GM19043 (cell line): ENCODE data around the gene IER5L.
"Not testable (repeated sequence)": the region's sequence is repeated elsewhere in the genome, so short reads cannot be mapped to it uniquely, and the experiment has no call there.

Experiments
- ATAC-seq: cut with Tn5 transposase; IDR thresholded peaks from one replicate; pipeline ENCODE4 v1.9.1; 2021; ENCODE audit warnings: low read depth; ENCODE audit not compliant: unreplicated experiment

Gene IER5L

DNA sequence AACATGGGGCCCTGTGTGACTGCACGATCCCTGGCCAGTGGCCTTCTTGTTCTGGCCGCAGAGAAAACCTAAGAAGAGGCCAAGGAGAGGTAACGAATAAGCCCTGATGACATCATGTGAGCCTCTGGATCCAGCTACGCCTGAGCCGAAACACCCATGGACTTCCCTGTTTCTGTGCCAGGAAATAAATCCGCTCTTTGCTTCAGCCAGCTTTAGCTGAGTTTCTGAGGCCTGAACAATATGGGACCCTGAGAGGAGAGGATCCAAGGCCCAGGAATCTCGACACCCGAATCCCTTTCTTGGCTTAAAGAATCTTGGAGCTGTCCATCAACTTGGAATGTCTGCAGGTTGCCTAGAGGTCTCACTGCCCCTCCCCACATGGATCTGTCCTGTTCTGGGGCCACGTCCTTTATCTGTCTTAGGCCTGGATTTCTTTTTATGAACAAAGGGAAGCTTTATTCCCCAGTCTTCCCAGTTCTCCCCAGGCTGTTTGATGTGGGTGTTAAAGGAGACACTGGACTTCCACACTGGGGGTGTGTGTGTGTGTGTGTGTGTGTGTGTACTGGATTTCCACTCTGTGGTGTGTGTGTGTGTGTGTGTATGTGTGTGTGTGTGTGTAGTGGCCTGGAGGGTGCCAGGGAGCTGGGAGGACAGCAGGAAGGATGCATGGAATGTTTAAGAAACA is 13.7 kb downstream of the IER5L start:
- no peak for ATAC-seq

DNA sequence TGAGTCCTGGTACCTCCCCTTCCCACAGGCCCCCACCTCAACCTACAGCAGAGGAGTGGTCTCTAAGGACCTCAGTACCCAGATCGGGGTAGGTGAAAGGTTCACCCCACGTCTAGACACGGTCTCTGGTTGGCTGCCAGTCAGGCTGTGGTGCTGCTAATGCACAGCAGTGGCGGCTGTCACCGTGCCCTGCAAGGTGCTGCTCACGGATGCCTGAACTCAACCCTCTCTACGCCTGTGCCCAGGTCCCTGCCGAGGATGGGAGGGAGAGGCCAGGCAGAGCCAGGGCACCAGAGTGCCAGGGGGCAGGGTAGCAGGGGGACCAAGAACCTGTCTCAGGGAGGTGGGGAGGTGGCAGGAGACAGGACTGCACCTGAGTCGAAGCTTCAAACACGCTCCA is 14.3 kb downstream of the IER5L start:
- ATAC-seq, result no peak

DNA sequence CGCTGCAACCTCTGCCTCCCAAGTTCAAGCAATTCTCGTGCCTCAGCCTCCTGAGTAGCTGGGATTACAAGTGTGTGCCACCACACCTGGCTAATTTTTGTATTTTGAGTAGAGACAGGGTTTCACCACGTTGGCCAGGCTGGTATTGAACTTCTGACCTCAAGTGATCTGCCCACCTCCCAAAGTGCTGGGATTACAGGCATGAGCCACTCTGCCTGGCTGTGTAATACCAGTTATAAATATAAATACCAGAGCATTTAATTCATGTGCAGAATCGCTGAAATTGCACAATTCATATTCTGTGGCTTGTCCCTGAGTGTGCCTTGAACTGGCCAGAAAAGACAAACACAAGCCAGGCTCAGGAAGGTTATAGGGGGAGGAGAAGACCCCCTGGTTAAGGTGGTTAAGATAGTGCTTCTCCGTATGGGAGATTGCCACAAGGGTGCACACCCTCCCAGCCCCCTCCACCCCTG is 14.8 kb downstream of the IER5L start:
- not testable (repeated sequence) for ATAC-seq

DNA sequence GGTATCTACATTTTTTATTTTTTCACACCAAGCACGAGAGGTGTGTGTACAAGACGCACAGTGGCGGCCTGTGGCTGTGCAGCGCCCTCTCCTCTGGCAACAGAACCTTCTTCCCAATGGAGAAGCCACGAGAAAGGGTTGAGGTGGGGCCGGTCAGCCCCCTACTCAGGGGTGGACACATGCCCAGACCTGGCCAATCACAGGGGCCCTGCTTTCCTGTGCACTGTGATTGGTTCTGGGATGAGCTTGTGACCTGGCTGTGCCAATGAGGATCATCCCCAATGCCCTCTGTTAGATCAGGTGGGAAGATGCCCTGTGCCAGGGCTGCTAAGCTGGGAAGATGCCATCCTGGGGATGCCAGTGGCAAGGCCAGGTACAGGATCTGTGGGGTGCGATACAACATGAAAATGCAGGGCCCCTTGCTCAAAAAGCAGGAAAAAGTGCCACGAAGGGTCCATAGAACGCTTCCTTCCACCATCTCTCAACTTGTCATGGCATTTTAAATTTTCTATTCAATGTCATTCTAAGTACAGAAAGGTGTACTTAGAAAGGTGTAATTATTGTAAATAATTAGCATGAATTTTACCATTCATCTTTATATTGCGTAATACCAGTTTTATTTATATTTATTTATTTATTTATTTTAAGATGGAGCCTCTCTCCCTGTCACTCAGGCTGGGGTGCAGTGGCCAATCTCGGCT is 15.4 kb downstream of the IER5L start:
- ATAC-seq, result no peak

DNA sequence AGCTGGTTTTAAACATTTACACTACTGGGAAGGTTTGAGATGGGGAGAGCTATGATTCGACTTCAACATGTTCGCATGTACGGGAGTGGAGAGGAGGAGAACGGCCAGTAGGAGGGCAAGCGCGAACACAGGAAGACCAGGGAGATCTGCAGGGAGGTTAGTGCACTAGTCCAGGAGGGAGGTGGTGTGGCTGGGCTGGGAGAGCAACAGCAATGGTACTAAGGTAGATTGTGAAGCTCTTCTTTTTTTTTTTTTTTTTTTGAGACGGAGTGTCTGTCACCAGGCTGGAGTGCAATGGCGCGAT is 16.6 kb downstream of the IER5L start:
- ATAC-seq, result no peak

DNA sequence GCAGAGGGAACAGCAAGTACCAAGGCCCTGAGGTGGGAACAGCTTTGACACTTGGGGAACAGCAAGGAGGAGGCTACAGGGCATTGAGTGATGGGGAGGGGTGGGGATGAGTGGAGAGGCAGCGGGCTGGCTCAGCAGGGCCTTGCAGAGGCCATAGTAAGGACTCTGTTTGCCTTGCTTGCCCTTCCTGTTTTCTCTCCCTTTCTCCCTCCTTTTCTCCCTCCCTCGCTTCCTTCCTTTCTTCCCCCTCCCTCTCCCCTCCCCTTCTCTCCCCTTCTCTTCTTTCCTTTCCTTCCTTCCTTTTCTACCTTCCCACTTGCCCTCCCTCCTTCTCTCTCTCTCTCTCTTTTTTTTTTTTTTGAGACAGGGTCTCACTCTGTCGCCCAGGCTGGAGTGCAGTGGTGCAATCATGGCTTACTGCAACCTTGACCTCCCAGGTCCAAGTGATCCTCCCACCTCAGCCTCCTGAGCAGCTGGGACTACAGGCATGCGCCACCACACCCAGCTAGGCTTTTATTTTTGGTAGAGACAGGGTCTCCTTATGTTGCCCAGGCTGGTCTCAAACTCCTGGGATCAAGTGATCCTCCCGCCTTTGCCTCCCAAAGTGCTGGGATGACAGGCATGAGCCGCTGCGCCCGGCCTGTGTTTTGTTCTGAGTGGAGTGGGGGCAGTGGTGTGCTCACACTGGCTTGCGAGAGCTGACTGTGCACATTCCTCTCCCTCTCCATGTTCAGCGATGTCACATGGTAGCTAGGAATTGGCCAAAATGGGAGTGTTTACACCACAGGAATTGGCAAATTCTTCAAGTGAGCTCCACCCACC is 17.1 kb downstream of the IER5L start:
- no peak for ATAC-seq

DNA sequence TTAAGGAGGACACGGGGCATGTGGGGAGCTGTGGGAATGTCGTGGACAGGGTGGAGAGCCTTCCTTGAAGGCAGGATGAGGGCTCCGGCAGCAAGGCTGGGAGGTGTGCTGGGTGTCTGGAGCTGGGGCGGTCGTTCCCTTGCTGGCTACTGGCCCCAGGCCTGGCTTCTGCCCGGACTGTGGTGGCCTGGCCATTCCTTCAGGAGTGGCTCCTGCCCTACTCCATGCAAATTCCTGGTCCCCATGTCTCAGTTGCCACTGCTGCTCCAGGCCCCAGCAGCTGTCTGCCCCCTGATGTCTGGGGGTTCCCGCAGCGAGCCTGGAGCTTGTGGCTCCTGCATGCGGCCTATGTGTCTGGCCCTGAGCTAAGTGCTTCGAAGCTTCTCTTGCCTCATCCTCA is 21.9 kb downstream of the IER5L start:
- no peak for ATAC-seq

DNA sequence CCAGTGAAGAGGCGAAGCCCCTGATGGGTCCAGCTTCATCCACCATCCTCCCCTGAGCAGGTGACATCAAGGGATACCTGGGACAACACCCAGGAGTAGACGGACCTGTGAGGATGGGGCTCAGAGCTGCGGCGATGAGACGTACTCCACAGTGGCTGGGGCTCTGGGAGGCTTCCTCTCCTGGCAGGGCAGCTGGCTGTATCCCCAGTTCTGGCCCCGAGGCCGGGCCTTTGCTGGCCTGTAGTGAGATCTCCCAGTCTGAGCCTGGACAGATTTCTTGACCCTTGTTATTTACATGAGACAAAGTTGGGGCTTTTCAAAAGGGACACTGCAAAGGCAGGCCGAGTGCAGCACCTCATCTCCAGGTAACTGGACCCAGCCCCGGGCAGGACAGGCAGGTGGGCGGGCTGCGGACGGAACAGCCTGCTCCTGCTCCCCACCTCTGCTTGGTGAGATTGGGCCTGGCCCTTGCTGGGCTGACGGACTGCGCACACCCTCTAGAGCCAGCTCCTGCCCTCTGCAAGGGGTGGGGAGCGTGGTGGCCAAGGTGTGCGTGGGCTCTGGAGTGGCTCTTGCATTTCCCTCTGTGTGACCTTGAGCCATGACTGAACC is 23.1 kb downstream of the IER5L start:
- ATAC-seq, result no peak

DNA sequence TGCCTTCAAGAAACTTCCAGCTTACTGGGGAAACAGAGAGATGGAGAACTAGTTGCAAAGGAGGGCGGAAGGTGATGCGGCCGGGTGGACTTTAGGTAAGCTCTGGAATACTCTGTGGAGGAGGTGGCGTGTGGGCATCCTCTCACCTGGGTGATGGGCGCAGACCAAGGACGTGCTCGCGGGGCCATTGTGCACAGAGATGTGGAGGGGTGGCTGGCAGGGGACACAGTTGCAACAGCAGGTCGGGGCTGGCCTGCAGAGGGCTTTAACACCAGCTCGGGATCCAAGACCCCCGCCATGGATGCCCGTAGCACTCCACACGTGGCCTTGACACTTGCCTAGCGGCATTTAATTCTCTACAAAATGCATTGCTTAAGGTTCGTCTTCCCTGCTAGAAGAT is 26.6 kb downstream of the IER5L start:
- no peak for ATAC-seq

DNA sequence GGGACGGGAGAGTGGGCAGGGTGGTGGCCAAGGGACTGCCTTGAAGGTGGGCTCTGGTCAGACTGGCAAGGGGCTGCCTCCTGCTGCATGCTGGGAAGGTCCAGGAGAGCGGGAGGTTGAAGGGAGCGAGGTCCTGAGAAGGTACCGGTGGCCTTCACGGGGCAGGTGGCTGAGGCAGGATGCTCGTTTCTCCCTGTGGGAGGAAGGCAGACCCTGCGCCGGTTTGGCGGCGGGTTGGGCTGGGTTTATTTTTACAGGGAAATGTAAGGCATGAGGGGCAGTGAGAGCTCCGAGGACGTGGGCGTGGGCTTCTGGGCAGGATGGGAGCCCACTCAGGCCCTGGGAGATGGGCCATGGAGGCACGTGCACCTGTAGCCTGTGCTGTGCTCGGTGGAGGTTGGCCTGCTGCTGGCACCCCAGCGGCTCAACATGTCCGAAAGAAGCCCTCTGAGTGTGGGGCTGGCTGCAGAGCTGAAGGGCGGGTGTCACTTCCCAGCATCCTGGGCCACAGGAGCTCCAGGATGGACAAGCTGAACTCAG is 27.3 kb downstream of the IER5L start:
- ATAC-seq, result no peak

DNA sequence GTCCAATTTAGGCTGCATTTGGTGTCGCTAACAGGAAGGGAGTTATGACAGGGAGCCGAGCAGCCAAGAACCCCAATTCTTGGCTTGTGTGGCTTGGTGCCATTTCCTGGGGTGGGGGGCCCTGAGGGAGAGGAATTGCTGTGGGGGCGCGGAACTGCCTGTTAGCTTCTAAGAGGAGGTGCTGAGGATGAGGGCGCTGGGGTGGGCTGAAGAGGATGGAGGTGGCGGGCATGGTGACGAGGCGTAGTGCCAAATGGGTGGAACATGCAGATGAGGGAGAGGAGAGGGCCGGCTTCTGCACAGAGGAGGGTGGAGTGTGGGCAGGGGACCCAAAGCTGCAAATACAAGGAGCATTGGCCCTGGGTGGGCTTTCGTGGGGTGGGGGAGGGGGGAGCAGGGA is 27.9 kb downstream of the IER5L start:
- ATAC-seq, result no peak

DNA sequence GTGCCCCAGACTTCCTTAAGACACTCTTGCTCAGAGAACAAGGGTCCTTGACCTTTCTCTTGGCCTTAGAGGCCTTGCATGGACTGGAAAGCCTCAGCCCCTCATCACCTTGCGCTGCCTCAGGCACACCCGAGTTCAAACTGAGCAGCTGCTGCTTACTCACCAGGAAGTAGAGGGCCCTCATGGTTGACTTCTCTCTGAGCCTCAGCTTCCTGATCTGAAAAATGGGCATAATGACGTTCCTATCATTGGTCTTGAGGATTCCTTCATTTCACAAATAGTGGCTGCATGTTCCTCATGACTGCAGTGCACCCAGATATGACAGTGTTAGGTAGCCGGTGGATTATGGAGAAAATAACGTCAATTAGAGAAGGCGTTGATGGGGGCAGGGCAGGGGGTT is 28.6 kb downstream of the IER5L start:
- ATAC-seq, result no peak

DNA sequence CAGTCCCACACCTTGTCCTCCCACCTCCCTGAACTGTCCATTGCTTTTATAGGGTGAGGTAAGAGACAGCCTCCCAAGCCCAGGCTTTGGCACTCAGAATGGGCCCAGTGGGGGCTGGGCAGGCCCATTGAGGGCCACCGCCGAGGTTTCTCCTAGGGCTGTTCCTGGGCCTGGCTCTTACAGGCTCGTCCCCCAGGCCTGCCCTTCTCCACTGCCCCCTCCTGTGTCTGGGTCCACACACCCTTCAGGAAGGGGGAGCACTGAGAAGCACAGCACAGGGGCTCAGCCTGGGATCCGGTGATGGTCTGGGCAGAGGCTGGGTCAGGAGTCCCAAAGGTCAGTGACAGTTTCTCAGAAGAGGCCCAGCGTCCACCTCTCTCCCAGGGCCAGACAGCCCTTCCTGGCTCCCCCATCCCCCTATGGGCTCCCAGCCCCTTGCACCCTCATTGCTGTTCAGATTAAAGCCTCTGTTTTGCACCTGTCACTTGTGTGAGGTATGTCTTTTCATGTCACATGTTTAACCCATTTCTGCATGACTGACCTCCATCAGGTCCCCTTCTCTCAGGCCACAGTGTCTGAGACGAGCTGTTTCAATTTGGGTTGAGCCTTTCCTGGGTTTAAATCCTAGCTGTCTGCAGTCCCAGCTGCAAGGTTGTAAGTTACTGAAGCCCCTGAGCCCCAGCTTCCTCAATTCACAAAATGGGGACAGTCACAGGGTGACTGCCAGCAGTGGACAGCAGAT is 29.4 kb downstream of the IER5L start:
- no peak for ATAC-seq

DNA sequence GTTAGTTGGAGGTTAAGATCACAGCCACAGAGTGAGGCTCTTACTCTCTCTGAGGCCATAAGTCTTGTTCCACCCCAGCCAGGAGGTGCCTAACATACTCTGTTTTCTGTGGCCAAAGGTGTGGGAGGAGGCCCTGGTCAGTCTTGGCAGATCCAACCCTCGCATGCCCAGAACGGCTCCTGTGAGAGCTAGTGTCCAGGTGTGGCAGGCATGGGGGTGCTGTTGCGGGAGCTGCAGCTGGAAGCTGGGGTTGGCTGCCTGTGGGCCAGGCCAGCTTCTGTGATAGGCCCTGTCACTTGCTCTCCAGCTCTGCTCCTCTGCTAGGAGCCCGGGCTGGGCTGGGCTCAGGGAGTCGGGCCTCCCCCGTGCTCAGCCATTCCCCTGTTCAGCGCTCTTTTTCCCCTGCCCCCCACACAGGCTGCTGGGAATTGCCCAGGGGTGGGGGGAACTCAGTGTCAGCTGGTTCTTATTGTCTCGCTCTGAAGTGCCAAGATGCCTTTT is 31.6 kb downstream of the IER5L start:
- no peak for ATAC-seq

DNA sequence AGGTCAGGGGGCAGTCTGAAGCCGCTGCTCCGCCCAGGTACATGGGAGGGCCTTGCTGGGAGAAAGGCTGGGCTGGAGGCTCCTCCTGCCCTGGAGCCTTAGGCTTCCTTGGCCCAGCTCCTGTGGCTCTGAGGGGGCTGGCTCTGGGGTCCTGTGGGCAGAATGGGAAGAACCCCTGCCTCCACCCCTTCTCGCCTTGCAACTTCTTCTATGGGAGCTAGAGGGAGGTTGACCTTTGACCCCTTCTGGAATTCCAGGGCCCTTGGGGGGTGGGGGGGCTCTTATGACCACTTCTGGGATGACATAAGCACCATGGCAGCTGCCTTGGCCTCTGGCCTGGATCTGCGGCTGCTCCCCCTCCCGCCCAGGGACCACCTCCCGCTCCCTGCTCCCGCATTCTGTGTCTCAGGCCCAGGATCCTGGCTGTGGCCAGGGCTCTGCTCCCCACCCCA is 32.2 kb downstream of the IER5L start:
- no peak for ATAC-seq

DNA sequence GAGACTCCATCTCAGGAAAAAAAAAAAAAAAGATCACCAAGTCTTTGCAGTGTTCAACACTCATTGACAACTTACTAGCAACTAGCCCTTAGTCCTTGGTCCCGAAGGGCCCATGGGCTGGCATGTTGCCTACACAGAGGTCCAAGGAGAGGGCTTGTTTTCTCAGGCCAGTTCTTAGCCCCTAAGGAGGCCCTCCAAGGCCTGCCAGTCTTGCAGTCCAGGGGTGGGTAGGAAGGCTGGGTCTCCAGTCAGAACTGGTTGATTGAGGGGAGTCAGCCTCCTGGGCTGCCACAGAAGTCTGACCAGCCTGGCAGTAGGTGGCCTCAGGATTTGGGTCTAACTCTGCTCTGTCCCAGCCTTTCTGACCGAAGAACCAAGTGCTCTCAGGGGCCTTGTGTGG is 32.7 kb downstream of the IER5L start:
- no peak for ATAC-seq

DNA sequence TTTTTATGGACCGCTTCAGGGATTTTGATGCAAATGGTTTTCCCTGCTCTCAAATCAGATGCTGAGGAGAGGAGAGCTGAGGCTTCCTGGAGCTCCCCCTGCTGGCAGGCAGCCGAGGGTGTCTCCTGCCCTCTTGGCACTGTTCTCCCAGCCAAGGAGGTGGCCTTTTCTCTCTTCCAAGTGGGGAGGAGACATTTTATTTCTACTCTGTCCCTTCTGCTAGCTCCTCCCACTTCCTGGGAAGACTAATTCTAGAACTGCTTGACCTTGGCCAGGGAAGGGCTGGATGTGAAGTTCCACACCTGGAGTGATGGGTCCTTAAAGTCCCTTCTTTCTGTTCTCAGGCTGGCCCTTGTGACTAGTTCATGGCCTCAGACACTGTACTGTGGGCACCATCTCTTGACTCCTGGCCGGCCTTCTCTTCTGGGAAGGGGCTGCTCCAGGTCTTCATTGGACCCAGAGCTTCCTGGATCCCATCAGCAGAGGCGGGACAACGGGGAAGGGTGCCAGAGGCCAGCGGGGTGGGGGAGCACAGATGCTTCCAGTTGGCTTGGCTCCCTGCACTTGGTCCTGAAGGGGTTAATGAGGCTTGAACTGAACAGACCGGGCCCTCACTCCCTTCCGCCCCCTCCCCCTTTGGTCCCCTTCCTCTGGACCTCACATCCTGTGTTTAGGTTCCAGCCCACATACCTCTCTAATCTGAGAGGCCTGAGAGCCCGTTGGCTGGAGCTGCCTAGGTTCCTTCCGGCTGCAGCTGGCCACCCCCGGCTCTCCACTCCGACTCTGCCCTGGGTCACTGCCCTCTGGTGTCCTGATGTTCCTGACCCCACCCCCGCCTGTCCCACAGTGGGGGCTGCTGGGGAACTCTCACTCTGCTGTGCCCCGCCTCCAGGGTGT is 34.8 kb downstream of the IER5L start:
- ATAC-seq, result no peak

DNA sequence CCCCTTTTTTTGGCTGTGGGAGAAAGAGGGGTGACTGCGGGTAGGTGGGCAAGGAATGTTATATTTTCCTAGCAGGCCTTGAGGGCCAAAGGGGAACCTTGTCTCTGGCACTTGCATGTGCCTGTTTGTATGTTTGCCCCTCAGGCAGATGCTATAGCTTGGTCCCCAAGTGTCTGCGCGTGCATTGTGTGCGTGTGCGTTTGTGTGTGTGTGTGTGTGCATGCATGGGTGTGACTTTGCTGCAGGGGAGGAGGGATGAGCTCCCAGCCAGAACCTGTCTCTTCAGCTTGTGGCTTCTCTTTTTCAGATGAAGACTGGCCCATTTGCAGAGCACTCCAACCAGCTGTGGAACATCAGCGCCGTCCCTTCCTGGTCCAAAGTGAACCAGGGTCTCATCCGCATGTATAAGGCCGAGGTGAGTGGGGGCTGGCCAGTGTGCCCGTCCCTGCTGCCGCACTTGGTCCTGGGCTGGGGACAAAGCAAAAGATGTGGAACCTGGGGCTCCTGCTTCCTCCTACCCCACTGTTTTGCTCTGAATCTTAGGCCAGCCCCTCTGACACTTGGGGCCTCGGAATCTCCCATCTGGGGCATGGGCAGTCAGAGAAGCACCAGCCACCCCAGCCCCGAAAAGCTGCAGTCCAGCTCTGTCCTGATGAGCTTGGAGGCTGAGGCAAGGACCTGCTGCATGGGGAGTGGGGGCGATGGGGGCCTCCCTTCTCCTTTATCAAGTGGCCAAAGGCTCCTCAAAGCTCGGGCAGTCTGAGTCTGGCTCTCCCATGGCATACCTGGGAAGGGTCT is 35.7 kb downstream of the IER5L start:
- no peak for ATAC-seq
